Measurements from ENCODE around the gene RNF43.

RNF43 gene

DNA sequence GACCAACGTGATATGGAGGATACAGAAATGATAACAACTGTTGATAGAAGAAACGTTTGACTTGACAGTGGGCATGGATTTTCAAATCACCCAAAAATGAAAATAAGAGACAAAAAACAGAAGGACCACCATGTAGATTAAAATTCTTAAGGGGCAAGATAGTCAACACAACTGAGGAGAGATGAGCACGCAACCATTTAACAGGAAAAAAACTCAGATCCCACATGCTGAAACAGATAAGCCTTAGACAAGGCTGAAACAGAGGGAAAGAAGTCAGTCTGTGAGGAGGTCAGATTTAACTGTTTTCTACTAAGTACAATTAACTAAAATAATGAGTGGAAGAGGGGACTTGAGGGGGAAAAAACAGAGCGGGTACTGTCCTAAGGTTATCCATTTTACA, 21.2 kb downstream of the RNF43 start:
- TF ChIP-seq, protein P1, sequence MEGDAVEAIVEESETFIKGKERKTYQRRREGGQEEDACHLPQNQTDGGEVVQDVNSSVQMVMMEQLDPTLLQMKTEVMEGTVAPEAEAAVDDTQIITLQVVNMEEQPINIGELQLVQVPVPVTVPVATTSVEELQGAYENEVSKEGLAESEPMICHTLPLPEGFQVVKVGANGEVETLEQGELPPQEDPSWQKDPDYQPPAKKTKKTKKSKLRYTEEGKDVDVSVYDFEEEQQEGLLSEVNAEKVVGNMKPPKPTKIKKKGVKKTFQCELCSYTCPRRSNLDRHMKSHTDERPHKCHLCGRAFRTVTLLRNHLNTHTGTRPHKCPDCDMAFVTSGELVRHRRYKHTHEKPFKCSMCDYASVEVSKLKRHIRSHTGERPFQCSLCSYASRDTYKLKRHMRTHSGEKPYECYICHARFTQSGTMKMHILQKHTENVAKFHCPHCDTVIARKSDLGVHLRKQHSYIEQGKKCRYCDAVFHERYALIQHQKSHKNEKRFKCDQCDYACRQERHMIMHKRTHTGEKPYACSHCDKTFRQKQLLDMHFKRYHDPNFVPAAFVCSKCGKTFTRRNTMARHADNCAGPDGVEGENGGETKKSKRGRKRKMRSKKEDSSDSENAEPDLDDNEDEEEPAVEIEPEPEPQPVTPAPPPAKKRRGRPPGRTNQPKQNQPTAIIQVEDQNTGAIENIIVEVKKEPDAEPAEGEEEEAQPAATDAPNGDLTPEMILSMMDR (IDR thresholded peaks at IDR 0.05; ENCODE audit: low read depth, low read length), result no peak
- TF ChIP-seq EZH2phosphoT487 (IDR thresholded peaks at IDR 0.05; ENCODE audit: low read depth), result no peak
- Histone ChIP-seq H4K20me1 (ENCODE audit: insufficient read depth, low read length) (no peaks in the 10 kb centered on the region), H3K27ac (ENCODE audit: low read length) (no peak overlapping the region), H3K9ac (ENCODE audit: low read length) (no peak overlapping the region), H3K27me3 (ENCODE audit: low read depth, low read length) (peaks cover 42% of the 10 kb centered on the region), H3K4me1 (ENCODE audit: low read length) (no peaks in the 10 kb centered on the region), H3K36me3 (replicated peaks; ENCODE audit: low read depth, low read length) (no peaks in the 10 kb centered on the region), H3K4me3 (ENCODE audit: low read length) (no peak overlapping the region), H3K79me2 (ENCODE audit: low read length) (no peaks in the 10 kb centered on the region), H2AFZ (ENCODE audit: low read depth, low read length) (no peak overlapping the region), H3K4me2 (ENCODE audit: low read length) (no peak overlapping the region), H3K9me3 (ENCODE audit: insufficient read depth, low read length) (no peaks in the 10 kb centered on the region)

DNA sequence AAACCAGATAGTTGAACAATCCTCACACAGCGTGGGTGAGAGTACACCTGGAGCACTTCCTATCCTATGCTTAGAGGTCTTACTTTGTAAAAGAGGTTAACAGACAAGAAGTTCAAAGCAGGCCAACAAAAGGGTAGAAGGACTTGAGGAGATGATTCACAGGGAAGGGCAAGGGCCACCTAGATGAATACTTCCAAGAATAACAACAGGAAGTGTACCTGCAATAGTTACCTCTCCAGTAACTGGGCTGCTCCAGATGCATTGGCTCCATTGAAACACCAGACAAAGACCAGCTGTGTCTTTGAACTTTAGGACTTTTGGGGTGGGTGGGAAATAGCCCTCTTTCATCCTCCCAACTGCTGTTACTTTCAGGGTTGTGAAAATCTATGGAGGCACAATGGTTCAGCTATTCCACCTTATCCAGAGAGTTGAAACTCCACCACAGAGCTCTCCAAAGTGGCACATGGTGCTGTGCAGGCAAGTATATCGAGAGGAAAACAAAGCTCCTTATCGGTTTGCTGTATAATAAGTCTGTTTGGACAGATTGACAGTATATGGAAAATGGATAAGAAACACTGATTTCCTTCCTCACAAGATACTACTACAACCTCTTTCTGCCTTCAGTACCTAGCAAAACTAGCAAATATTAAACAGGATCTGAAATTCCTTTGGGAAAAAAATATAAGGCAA, 22.7 kb downstream of the RNF43 start:
- no peaks in the 10 kb centered on the region for H3K36me3 ChIP-seq (replicated peaks; ENCODE audit: low read depth, low read length)
- H3K79me2 ChIP-seq (ENCODE audit: low read length), result no peaks in the 10 kb centered on the region
- TF ChIP-seq, protein P1 (IDR thresholded peaks at IDR 0.05; ENCODE audit: low read depth, low read length), result no peak
- no peak for TF ChIP-seq EZH2phosphoT487 (IDR thresholded peaks at IDR 0.05; ENCODE audit: low read depth)
- no peaks in the 10 kb centered on the region for H3K9me3 ChIP-seq (ENCODE audit: insufficient read depth, low read length)
- no peak overlapping the region for H3K4me2 ChIP-seq (ENCODE audit: low read length)
- no peak overlapping the region for H3K9ac ChIP-seq (ENCODE audit: low read length)
- H4K20me1 ChIP-seq (ENCODE audit: insufficient read depth, low read length), result no peaks in the 10 kb centered on the region
- H2AFZ ChIP-seq (ENCODE audit: low read depth, low read length), result no peak overlapping the region
- H3K27me3 ChIP-seq (ENCODE audit: low read depth, low read length), result peaks cover 37% of the 10 kb centered on the region
- no peak overlapping the region for H3K4me3 ChIP-seq (ENCODE audit: low read length)
- H3K4me1 ChIP-seq (ENCODE audit: low read length), result no peaks in the 10 kb centered on the region
- no peak overlapping the region for H3K27ac ChIP-seq (ENCODE audit: low read length)

DNA sequence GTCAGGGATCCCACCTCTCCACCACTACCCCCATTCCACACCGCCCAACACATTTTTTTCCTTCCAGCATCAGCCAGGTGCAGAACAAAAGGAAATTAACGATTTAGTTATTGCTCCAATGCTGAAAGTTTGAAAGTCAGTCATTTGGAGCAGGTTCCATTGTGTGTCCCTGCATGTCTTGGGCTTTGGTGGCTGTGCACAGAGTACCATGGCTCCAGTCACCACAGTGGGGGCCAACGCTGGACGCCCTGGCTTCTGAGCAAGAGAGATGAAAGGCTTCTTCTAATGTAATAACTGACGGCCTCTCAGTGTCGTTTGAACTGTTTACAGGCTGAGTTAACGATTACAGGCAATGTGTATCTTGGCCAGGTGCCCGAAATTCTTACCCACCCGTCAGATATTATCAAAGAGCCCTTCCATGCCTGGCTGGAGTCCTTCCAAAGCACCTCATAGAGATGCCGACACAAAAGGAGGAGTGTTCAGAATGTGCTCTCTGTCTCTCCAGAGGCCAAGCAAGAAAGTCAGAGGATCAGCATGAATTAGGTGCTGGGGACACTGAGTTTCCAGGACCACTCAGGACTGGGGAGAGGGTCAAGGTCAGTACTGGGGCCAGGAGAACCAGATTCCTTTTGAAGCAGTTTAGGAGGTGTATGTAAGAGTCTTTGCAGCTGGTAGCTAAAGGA, 25.9 kb downstream of the RNF43 start:
- H3K4me1 ChIP-seq (ENCODE audit: low read length), result peaks cover 8% of the 10 kb centered on the region; the same call in 1 of the 2 replicates
- H3K79me2 ChIP-seq (ENCODE audit: low read length), result no peaks in the 10 kb centered on the region
- H4K20me1 ChIP-seq (ENCODE audit: insufficient read depth, low read length), result no peaks in the 10 kb centered on the region
- H3K27me3 ChIP-seq (ENCODE audit: low read depth, low read length), result peaks cover 30% of the 10 kb centered on the region
- H2AFZ ChIP-seq (ENCODE audit: low read depth, low read length), result no peak overlapping the region
- H3K36me3 ChIP-seq (replicated peaks; ENCODE audit: low read depth, low read length), result no peaks in the 10 kb centered on the region
- H3K9ac ChIP-seq (ENCODE audit: low read length), result no peak overlapping the region
- TF ChIP-seq, protein P1 (IDR thresholded peaks at IDR 0.05; ENCODE audit: low read depth, low read length), result no peak
- TF ChIP-seq EZH2phosphoT487 (IDR thresholded peaks at IDR 0.05; ENCODE audit: low read depth), result no peak
- H3K4me3 ChIP-seq (ENCODE audit: low read length), result no peak overlapping the region
- no peak overlapping the region for H3K4me2 ChIP-seq (ENCODE audit: low read length)
- H3K27ac ChIP-seq (ENCODE audit: low read length), result no peak overlapping the region
- no peaks in the 10 kb centered on the region for H3K9me3 ChIP-seq (ENCODE audit: insufficient read depth, low read length)

DNA sequence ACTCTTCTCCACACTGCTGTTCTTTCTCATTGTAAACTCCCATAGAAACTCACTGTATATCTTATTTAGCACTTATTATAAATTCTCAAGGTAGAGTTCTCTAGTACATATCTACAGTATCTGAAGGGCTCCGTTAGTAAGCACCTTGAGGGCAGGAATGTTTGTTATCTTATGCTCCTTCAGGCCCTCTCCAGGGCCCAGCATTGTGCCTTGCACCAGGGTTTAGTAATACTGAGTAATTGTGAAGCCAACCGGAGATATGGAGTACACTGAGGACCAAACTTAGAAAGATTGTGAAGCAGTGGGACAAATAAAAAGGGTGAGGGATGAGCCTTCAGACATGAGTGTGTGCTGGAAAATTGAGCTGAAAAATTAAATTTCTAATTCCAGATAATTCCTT, 26.4 kb downstream of the RNF43 start:
- H3K4me3 ChIP-seq (ENCODE audit: low read length), result no peak overlapping the region
- peaks cover 24% of the 10 kb centered on the region for H3K27me3 ChIP-seq (ENCODE audit: low read depth, low read length)
- H3K79me2 ChIP-seq (ENCODE audit: low read length), result no peaks in the 10 kb centered on the region
- H3K36me3 ChIP-seq (replicated peaks; ENCODE audit: low read depth, low read length), result no peaks in the 10 kb centered on the region
- H3K9me3 ChIP-seq (ENCODE audit: insufficient read depth, low read length), result no peaks in the 10 kb centered on the region
- H3K4me1 ChIP-seq (ENCODE audit: low read length), result peaks cover 8% of the 10 kb centered on the region; the same call in 1 of the 2 replicates
- H3K9ac ChIP-seq (ENCODE audit: low read length), result no peak overlapping the region
- H2AFZ ChIP-seq (ENCODE audit: low read depth, low read length), result no peak overlapping the region
- no peaks in the 10 kb centered on the region for H4K20me1 ChIP-seq (ENCODE audit: insufficient read depth, low read length)
- no peak overlapping the region for H3K4me2 ChIP-seq (ENCODE audit: low read length)
- TF ChIP-seq, protein P1 (IDR thresholded peaks at IDR 0.05; ENCODE audit: low read depth, low read length), result no peak
- TF ChIP-seq EZH2phosphoT487 (IDR thresholded peaks at IDR 0.05; ENCODE audit: low read depth), result no peak
- no peak overlapping the region for H3K27ac ChIP-seq (ENCODE audit: low read length)

Measured in OCI-LY3 (cell line).